Measurements from ENCODE around the gene SERPINA12.

Gene SERPINA12

DNA sequence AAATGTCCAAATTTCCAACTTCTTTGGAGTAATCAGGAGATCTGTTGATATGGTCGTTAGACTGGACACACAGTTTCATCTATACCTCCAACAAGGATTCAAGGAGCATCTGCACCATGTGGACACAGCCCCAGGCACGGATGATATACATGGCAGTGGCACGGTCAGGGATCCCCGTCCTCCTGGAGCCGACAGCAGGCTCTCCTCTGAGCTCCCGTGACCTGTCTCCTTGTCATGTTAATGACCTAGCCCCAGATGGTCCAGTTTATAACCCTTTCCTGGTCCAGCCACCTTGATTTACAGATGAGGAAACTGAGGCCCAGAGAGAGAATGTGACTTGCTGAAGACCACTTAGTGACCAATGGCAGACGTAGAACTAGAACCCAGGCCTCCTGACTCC lies 35.5 kb upstream of the SERPINA12 start:
- no peaks in the 10 kb centered on the region for H3K9me3 ChIP-seq (ENCODE audit: control insufficient read depth, insufficient read depth, low read length)
- no peak overlapping the region for H3K4me3 ChIP-seq (ENCODE audit: low read depth, low read length)
- H3K27me3 ChIP-seq (ENCODE audit: control insufficient read depth, insufficient read depth, low read length): no peaks in the 10 kb centered on the region
- no peak overlapping the region for H3K9ac ChIP-seq (ENCODE audit: low read depth, low read length)
- peaks cover 12% of the 10 kb centered on the region for H3K4me1 ChIP-seq (ENCODE audit: control insufficient read depth, insufficient read depth, low read length)
- no peaks in the 10 kb centered on the region for H3K36me3 ChIP-seq (ENCODE audit: control insufficient read depth, insufficient read depth, low read length)
- no peak overlapping the region for H3K27ac ChIP-seq (ENCODE audit: low read depth, low read length)

DNA sequence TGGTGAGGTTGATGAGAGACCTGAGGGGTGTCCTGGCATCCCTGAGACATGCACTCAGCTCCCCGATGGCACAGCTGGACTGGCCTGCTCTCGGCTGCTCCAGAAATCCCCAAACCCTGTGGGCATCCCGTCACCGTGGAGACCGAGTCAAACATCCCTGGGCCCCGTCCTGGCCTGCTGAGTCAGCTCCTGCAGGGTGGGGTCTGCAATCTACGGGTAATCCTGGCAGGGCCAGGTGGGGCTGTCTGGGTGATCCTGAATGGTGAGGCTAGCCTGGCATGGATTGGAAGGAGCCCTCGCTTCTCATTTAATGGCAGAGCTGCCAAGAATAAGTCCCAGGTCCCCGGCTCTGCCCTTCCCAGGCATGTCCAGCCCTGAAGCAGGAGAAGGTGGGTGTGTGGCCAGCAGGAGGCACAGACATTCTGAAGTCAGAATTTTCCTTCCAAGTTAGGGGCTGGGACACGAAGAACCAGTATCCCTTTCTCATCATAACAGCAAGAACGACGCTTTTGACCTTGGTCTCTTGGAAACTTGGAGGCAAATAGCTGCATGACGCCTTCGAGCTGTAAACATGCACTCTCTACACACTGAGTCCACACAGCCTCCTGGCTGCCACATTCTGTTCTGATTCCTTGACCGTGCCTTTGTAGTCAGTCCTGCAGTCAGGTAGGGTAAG lies 34.3 kb upstream of the SERPINA12 start:
- H3K4me3 ChIP-seq (ENCODE audit: low read depth, low read length): no peak overlapping the region
- H3K27ac ChIP-seq (ENCODE audit: low read depth, low read length): no peak overlapping the region
- no peaks in the 10 kb centered on the region for H3K27me3 ChIP-seq (ENCODE audit: control insufficient read depth, insufficient read depth, low read length)
- no peaks in the 10 kb centered on the region for H3K9me3 ChIP-seq (ENCODE audit: control insufficient read depth, insufficient read depth, low read length)
- H3K4me1 ChIP-seq (ENCODE audit: control insufficient read depth, insufficient read depth, low read length): peaks cover 6% of the 10 kb centered on the region
- no peak overlapping the region for H3K9ac ChIP-seq (ENCODE audit: low read depth, low read length)
- H3K36me3 ChIP-seq (ENCODE audit: control insufficient read depth, insufficient read depth, low read length): no peaks in the 10 kb centered on the region

DNA sequence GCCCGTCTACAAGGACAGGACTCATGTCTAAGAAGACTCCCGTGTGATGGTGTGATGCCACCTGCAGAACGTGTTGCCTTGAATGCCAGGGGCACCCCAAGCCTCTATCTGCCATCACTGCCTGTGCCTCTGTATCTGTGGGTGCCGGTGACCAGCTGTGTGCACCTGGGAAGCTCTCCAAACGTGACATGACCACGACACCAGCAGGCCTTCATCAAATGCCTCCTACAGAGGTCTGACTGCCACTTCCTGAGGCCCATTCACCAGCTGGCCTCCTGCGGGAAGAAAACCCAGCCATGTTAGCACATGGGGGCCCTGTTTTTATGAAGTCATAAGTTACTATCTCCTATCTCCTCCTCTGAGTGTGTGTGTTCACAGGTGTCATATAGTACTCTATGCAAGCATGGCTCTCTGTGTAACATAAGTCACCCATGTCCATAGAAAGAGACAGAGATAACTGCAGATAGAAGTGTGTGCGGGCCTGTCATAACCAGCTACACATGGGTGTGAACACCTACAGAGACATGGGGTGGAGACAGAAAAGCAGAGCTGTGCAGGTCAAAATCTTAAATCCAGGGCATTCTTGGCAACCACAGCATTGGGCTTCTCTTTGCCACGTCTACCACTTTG lies 33.7 kb upstream of the SERPINA12 start:
- peaks cover 6% of the 10 kb centered on the region for H3K4me1 ChIP-seq (ENCODE audit: control insufficient read depth, insufficient read depth, low read length)
- H3K27ac ChIP-seq (ENCODE audit: low read depth, low read length): no peak overlapping the region
- no peak overlapping the region for H3K9ac ChIP-seq (ENCODE audit: low read depth, low read length)
- H3K4me3 ChIP-seq (ENCODE audit: low read depth, low read length): no peak overlapping the region
- H3K36me3 ChIP-seq (ENCODE audit: control insufficient read depth, insufficient read depth, low read length): no peaks in the 10 kb centered on the region
- no peaks in the 10 kb centered on the region for H3K9me3 ChIP-seq (ENCODE audit: control insufficient read depth, insufficient read depth, low read length)
- H3K27me3 ChIP-seq (ENCODE audit: control insufficient read depth, insufficient read depth, low read length): no peaks in the 10 kb centered on the region

DNA sequence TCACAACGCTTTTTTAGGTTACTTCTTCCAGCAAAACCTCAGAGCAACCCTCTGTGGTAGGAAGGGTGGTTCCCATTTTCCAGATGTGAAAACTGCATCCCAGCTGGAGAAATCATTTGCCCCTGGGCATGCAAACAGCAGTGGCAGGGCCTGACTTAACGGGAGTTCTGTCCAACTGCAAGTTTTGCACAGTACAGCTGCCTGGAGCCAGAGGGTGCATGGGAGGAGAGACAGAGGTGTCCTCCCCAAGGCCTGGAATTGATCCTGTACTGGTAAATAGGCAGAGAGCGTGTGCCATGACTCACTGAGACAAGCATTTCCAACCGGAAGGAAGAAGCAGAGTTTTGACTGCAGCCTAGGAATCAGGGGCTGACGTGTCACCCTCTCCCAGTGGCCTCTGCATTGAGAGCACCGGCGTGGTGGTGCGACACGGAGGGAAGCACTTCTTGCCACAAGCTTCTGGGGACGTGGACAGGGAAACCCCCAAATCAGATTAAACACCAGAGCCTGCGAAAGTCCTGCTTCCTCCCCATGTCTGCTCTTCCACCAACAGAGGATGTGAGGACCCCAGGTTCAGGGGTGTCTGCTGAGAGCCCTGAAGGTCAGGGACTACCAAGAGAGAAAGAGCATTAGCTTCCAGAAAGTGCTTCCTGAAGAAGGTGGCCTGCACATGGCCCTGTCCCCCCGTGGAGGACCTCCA lies 33.0 kb upstream of the SERPINA12 start:
- no peak overlapping the region for H3K27ac ChIP-seq (ENCODE audit: low read depth, low read length)

DNA sequence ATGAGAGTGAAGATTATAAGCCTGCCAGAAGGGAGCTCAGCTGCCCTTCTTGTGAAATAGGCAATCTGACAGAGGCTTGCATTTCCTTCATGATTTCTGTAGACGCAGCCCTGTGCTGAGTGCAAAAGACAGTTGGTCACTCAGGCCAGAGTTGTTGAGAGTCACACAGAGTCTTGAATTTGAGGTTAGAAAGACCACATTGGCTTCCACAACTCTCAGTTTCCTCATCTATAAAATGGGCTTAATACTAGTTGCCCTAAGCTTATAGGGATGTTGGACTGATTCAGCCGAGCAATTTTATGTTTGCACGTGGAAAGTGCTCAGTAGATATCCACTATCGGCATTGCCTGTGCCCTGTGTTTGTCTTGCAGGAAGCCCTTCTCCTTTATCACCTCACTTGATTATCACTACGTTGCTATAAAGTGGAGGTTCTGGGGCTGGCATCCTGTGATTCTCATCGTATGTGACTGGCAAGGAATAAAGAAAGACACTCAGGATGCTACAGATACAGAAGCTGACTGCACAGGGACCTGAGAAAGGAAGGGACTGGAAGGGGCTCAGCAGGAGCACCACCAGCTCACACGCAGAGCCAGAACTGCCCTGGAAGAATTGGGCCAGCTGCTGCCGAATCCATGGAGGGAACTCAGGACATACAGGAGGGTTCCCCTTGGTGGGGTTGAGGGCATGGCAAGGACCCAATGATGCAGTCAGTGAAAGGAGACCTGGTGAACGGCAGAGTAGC lies 32.1 kb upstream of the SERPINA12 start:
- H3K9ac ChIP-seq (ENCODE audit: low read depth, low read length): no peak overlapping the region
- H3K36me3 ChIP-seq (ENCODE audit: control insufficient read depth, insufficient read depth, low read length): no peaks in the 10 kb centered on the region
- no peaks in the 10 kb centered on the region for H3K27me3 ChIP-seq (ENCODE audit: control insufficient read depth, insufficient read depth, low read length)
- no peaks in the 10 kb centered on the region; the same call in 1 of the 2 replicates for H3K9me3 ChIP-seq (ENCODE audit: control insufficient read depth, insufficient read depth, low read length)
- H3K4me3 ChIP-seq (ENCODE audit: low read depth, low read length): no peak overlapping the region
- H3K27ac ChIP-seq (ENCODE audit: low read depth, low read length): no peak overlapping the region
- H3K4me1 ChIP-seq (ENCODE audit: control insufficient read depth, insufficient read depth, low read length): peaks cover 6% of the 10 kb centered on the region

More for the DNA sequence above, 33.0 kb upstream of the SERPINA12 start:
- no peaks in the 10 kb centered on the region for H3K9me3 ChIP-seq (ENCODE audit: control insufficient read depth, insufficient read depth, low read length)
- H3K36me3 ChIP-seq (ENCODE audit: control insufficient read depth, insufficient read depth, low read length): no peaks in the 10 kb centered on the region
- no peak overlapping the region for H3K4me3 ChIP-seq (ENCODE audit: low read depth, low read length)
- H3K27me3 ChIP-seq (ENCODE audit: control insufficient read depth, insufficient read depth, low read length): no peaks in the 10 kb centered on the region
- H3K9ac ChIP-seq (ENCODE audit: low read depth, low read length): no peak overlapping the region
- H3K4me1 ChIP-seq (ENCODE audit: control insufficient read depth, insufficient read depth, low read length): peaks cover 6% of the 10 kb centered on the region

DNA sequence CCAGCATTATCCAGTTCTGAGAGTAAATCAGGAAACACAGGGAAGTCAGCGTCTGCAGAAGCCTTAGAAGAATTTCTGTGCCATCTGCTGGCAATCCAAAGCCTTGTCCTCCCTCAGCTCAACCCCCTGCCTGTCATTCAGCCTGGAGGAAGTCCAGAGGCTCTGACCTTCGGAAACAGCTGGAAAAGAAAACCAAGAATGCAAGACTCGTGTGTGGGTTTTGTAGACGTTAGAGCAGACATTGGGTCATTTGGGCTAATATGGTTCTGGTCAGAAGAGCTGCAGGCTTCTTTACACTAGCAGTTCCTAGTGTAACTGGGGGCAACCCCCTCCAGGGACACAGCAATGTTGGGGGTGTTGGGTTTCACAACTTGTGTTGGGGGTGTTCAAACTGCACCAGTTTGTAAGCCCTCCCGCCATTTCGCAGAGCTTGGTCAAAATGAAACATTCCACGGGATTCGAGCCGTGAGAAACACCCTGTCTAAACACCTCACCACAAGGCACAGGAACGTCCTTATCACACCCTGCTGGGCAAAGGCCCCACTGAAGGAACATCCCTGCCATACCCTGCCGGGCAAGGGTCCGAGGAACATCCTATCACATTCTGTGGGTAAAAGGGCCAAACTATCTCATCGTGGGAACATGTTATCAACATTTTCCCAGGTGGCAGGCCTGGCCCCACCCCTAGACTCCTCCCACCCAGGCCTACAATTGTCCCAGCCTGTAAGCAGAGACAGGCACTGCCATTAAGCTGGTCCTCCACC lies 30.9 kb upstream of the SERPINA12 start:
- no peak overlapping the region for H3K4me3 ChIP-seq (ENCODE audit: low read depth, low read length)
- H3K9me3 ChIP-seq (ENCODE audit: control insufficient read depth, insufficient read depth, low read length): no peaks in the 10 kb centered on the region; the same call in 1 of the 2 replicates
- H3K4me1 ChIP-seq (ENCODE audit: control insufficient read depth, insufficient read depth, low read length): peaks cover 6% of the 10 kb centered on the region
- H3K36me3 ChIP-seq (ENCODE audit: control insufficient read depth, insufficient read depth, low read length): no peaks in the 10 kb centered on the region
- H3K27ac ChIP-seq (ENCODE audit: low read depth, low read length): no peak overlapping the region
- no peak overlapping the region for H3K9ac ChIP-seq (ENCODE audit: low read depth, low read length)
- H3K27me3 ChIP-seq (ENCODE audit: control insufficient read depth, insufficient read depth, low read length): no peaks in the 10 kb centered on the region; the same call in 1 of the 2 replicates

DNA sequence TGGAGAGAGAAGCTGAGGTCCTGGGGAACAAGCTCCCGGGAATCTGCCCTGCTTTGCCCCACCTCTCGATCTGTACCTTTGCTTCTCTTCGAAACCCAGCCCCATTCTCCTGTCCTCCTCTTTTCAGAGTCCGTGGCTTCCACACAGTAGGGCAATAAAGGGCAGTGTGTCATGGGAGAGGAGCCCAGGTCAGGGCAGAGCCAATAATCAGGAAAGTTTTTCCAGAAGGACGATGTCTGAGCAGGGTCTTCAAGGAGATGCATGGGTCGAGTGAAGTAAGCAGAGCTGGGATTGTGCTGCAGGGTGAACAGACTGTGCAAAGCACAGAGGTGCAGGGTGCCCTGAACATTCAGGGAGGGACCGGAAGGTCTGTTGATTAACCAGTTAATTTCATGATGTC lies 29.9 kb upstream of the SERPINA12 start:
- H3K9me3 ChIP-seq (ENCODE audit: control insufficient read depth, insufficient read depth, low read length): no peaks in the 10 kb centered on the region; the same call in 1 of the 2 replicates
- H3K4me1 ChIP-seq (ENCODE audit: control insufficient read depth, insufficient read depth, low read length): no peaks in the 10 kb centered on the region; the same call in 1 of the 2 replicates
- H3K36me3 ChIP-seq (ENCODE audit: control insufficient read depth, insufficient read depth, low read length): no peaks in the 10 kb centered on the region
- H3K4me3 ChIP-seq (ENCODE audit: low read depth, low read length): no peak overlapping the region
- H3K9ac ChIP-seq (ENCODE audit: low read depth, low read length): no peak overlapping the region
- H3K27me3 ChIP-seq (ENCODE audit: control insufficient read depth, insufficient read depth, low read length): no peaks in the 10 kb centered on the region; the same call in 1 of the 2 replicates
- H3K27ac ChIP-seq (ENCODE audit: low read depth, low read length): no peak overlapping the region

DNA sequence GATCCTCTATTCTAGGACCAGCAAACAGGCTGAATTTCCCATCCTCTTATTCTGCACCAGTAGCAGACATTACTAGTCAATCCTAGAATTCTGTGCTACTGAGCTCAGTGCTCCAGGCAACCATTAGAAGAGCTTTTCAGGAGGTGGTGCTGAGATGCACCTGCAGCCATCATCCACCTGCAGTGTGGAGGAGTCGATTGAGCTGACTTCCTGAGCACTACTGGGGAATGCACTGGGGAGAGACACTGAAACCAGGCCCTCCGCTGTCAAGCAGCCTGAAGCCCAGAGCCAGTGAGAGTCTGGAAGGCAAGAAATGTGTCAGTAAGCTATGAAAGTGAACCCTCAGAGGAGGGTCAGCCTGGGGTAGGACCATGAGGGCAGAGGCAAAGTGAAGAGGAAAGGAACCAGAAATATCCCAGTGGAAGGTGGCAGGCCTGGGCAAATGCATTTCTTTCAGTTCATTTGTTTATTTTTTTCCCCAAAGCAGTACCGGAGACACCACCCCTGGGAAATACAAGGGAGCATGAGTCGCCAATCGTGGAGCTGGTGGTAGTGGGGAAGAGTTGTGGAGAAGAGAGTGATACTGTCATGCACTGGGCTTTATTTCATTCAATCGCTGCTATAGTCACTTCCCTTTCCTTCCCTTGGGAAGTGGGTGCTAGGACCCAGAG lies 28.9 kb upstream of the SERPINA12 start:
- H3K27me3 ChIP-seq (ENCODE audit: control insufficient read depth, insufficient read depth, low read length): no peaks in the 10 kb centered on the region; the same call in 1 of the 2 replicates
- no peak overlapping the region for H3K9ac ChIP-seq (ENCODE audit: low read depth, low read length)
- H3K4me1 ChIP-seq (ENCODE audit: control insufficient read depth, insufficient read depth, low read length): no peaks in the 10 kb centered on the region; the same call in 1 of the 2 replicates
- H3K9me3 ChIP-seq (ENCODE audit: control insufficient read depth, insufficient read depth, low read length): no peaks in the 10 kb centered on the region; the same call in 1 of the 2 replicates
- H3K36me3 ChIP-seq (ENCODE audit: control insufficient read depth, insufficient read depth, low read length): no peaks in the 10 kb centered on the region
- H3K4me3 ChIP-seq (ENCODE audit: low read depth, low read length): no peak overlapping the region
- no peak overlapping the region for H3K27ac ChIP-seq (ENCODE audit: low read depth, low read length)

DNA sequence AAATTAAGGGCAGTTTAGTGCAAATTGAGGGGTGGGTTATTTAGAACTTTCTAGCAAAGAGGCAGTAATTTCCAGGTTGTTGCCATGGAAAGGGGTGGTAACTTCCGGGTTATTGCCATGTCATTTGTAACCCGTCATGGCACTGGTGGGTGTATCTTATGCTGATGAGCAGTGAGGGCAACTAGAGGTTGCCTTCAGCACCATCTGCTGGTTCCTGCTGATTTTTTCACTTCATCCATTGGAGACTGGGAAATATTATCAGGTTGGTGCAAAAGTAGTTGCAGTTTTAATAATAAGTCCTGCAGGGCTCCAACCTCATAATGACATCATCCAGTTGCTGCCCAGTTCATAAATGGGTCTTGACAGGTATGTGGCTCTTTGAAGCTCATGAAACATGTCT lies 27.6 kb upstream of the SERPINA12 start:
- Histone ChIP-seq H3K36me3 (ENCODE audit: control insufficient read depth, insufficient read depth, low read length) (no peaks in the 10 kb centered on the region), H3K27me3 (ENCODE audit: control insufficient read depth, insufficient read depth, low read length) (no peaks in the 10 kb centered on the region; the same call in 1 of the 2 replicates), H3K27ac (ENCODE audit: low read depth, low read length) (no peak overlapping the region), H3K9ac (ENCODE audit: low read depth, low read length) (no peak overlapping the region), H3K4me1 (ENCODE audit: control insufficient read depth, insufficient read depth, low read length) (no peaks in the 10 kb centered on the region), H3K4me3 (ENCODE audit: low read depth, low read length) (no peak overlapping the region), H3K9me3 (ENCODE audit: control insufficient read depth, insufficient read depth, low read length) (no peaks in the 10 kb centered on the region; the same call in 1 of the 2 replicates)

DNA sequence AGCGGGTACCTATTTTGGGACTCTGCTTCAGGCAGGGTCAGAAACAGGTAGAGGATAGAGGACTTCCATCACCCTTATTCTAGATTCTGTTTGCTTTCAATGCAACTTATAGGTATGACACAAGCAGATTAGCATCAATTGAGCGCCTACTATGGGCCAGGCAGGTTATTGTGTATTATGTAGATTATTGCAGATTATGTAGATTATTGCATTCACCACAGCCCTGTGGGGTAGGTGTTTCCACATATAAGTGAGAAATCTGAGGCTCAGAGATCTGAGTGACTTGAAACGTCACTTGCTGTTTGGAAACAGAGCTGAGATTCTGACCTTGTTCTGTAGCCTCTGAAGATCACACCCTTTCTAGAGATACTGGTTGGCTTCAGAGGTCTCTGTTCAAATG lies 26.2 kb upstream of the SERPINA12 start:
- H3K27ac ChIP-seq (ENCODE audit: low read depth, low read length): no peak overlapping the region
- no peak overlapping the region for H3K9ac ChIP-seq (ENCODE audit: low read depth, low read length)
- H3K36me3 ChIP-seq (ENCODE audit: control insufficient read depth, insufficient read depth, low read length): no peaks in the 10 kb centered on the region
- H3K9me3 ChIP-seq (ENCODE audit: control insufficient read depth, insufficient read depth, low read length): peaks cover 4% of the 10 kb centered on the region
- no peaks in the 10 kb centered on the region; the same call in 1 of the 2 replicates for H3K27me3 ChIP-seq (ENCODE audit: control insufficient read depth, insufficient read depth, low read length)
- H3K4me3 ChIP-seq (ENCODE audit: low read depth, low read length): no peak overlapping the region
- H3K4me1 ChIP-seq (ENCODE audit: control insufficient read depth, insufficient read depth, low read length): no peaks in the 10 kb centered on the region
